LNCaP clone FGC (cell line): ENCODE results near the gene GNB1.

ENCODE experiments used
- DNase-seq: peaks from one replicate; pipeline ENCODE4 v3.0.0-alpha.2; 2011; ENCODE audit warnings: low read depth
- H3K4me3 ChIP-seq: 2 replicates; pipeline ENCODE4 v1.5.1; 2011; ENCODE audit warnings: mild to moderate bottlenecking, low read depth, low read length, control low read depth
- TF ChIP-seq, protein P1 (sequence below): IDR thresholded peaks from 2 replicates; pipeline ENCODE4 v1.5.1; 2012; ENCODE audit warnings: mild to moderate bottlenecking; ENCODE audit not compliant: control insufficient read depth, insufficient read depth; ENCODE audit errors: extremely low read depth

Gene GNB1

DNA sequence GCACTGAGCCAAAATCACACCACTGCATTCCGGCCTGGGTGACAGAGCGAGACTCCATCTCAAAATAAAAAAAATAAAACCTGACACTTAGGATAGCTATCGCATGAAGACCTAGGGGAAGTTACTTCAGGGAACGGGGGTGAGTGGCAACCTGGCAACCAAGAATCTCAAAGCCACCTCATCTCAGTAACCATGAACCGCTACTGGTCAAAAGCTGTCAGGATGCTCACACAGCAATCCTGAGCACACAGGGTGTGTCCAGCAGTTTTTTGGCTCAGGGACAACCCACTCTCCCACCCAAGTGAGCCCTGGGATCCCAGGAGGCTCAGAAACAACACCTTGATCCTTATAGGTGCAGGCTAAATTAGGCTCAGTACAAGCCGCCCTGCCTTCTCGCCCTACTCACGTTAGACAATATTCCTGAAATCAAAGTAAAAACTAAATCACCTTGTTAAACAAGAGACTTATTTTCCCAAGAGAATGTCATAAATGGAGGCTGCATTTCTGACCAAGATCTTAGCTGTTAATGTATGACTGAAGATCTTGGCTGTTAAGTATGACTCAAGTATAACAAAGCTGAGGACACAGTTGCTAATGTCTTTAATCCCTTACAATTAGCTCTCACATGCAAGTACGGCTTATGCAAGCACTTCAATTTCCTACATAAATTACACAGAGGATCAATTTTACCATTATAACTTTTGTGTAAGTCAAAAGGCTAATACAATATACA, 64.4 kb downstream of the GNB1 start:
- H3K4me3 ChIP-seq = no peak overlapping the region
- TF ChIP-seq, protein P1, sequence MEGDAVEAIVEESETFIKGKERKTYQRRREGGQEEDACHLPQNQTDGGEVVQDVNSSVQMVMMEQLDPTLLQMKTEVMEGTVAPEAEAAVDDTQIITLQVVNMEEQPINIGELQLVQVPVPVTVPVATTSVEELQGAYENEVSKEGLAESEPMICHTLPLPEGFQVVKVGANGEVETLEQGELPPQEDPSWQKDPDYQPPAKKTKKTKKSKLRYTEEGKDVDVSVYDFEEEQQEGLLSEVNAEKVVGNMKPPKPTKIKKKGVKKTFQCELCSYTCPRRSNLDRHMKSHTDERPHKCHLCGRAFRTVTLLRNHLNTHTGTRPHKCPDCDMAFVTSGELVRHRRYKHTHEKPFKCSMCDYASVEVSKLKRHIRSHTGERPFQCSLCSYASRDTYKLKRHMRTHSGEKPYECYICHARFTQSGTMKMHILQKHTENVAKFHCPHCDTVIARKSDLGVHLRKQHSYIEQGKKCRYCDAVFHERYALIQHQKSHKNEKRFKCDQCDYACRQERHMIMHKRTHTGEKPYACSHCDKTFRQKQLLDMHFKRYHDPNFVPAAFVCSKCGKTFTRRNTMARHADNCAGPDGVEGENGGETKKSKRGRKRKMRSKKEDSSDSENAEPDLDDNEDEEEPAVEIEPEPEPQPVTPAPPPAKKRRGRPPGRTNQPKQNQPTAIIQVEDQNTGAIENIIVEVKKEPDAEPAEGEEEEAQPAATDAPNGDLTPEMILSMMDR = no peak
- no peak for DNase-seq

DNA sequence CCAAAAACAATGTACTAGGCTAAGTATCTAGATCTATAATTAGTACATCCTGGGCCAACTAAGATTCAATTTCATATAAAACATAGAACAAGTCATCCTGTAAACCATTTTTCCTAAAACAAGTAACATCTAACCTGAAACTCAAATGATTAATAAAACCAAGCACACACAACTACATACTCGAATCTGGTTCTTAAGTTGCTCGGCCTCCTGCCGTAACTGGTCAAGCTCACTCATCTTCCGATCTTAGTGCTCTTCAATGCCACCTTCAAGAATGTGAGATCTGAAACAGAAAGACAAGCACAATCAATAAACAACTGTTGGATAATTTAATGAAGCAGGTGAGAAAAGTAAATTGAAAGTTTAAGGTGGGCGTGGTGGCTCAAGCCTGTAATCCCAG, 65.7 kb downstream of the GNB1 start:
- TF ChIP-seq, protein P1 = no peak
- no peak for DNase-seq
- H3K4me3 ChIP-seq = no peak overlapping the region

DNA sequence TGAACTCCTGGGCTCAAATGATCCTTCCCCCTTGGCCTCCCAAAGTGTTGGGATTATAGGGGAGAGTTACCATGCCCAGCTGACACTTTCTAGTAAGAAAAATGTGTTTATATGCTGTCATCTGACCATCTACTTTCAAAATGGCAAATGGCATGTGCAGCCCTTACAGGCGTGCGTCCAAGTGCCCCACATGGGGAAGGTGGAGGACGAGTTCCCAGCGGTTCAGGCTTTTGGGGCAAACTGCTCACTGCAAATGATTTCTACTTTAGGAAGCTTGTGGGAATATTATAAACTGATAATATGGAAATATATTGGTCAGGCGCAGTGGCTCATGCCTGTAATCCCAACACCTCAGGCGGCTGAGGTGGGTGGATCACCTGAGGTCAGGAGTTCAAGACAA, 71.1 kb downstream of the GNB1 start:
- no peak overlapping the region for H3K4me3 ChIP-seq
- no peak for DNase-seq
- TF ChIP-seq, protein P1 = no peak

DNA sequence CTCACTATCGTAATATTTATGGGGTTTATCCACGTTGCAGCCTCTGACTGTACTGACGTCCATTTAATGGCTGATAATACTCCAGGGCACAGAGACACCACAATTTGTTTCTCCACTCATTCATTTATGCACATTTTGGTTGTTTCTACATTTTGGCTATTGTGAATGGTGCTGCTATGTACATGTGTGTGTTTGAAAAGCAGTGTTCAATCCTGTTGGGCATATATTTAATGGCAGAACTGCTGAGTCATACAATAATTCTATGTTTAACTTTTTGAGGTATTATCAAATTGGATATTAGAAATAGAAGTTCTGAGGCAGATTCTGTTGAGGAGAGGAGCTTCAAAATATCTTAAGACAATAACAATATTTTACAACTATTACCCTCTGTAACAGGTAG, 73.7 kb downstream of the GNB1 start:
- H3K4me3 ChIP-seq = no peak overlapping the region
- DNase-seq = no peak
- TF ChIP-seq, protein P1 = no peak

DNA sequence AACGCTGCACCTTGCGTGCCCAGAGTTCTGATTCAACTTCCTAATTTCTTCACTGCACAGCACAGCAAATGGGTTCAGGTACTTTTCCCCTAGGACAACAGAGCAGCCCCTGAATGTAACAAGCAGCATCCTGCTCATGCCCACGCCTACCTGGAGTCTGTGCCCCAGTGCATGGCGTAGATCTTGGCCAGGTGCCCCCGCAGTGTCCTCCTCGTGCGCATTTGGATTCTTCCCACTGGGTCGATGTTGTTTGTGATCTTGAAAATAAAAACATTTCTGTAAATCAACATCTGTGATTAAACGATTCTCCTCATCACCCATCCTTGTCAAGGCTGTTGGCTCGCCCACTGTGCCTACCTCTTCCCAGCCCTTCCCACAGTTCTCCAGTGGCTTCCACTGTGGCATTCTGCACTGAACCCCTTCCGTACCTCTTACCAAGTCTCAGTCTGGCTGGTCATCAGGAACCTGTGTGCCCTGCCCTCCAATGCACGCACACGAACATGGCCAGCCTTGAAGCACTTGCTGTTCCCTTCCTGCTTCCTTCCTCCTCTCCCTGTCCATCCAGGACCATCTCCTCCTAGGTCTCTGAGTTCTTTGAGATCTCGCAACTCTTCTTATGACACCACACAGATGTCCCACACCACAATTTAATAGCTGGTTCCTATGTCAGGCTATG, 75.1 kb downstream of the GNB1 start:
- TF ChIP-seq, protein P1 = no peak
- DNase-seq = no peak
- H3K4me3 ChIP-seq = no peak overlapping the region

DNA sequence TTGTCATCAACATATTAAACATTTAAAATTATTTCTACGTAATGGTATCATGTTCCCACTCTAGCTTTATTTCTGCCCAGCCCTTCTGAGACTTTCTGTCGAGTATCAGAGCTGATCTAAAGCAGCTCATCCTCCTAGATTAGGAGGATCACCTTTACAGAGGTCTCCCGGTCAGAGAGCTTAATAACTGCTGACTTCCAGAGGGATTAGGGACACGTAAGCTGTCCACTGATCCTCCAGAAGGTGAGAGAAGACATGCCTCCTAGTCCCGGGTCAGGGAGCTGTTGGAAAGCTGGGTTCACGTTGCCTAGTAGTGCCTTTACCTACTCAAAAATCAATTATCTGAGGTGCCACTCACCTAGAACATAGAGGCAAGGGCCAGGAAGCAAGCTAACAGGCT, 81.4 kb downstream of the GNB1 start:
- no peak overlapping the region for H3K4me3 ChIP-seq
- TF ChIP-seq, protein P1 = no peak
- DNase-seq = no peak

DNA sequence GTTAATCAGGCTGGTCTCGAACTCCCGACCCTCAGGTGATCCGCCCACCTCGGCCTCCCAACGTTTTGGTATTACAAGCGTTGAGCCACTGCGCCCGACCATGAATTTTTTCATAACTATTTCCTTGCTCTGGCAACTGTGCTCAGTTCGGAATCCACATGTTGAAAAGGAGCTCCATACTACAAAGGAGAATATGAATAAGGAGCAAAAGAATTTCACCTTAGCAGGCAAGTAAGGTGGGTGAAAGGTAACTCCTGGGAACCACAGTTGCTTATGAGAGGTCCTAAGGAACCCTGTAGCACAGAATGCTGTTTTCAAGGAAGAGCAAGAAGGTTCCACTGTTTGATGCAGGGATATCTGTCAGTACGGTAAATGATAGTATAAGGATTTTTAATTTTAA, 82.7 kb downstream of the GNB1 start:
- no peak overlapping the region for H3K4me3 ChIP-seq
- DNase-seq = no peak
- TF ChIP-seq, protein P1 = no peak
